Heart left ventricle (tissue), 13 donors: Measurements from ENCODE around the gene NTRK2.

ENCODE experiments used
- POLR2A ChIP-seq, 2 donors: fragments of 450-650 bp; IDR thresholded peaks; one replicate each; pipeline ENCODE4 v1.6.1; 2017; ENCODE audit warnings: antibody characterized with exemption in 2 of 2, mild to moderate bottlenecking in 2 of 2, moderate library complexity in 2 of 2
- TF ChIP-seq, protein P1 (sequence below), 12 donors: fragments of 200-600 bp; sonication (generic) in 4 of 12; IDR thresholded peaks; one replicate each; pipeline versions ENCODE4 v1.5.0 to v1.8.0; 2018 to 2022; ENCODE audit warnings: antibody characterized with exemption in 12 of 12, mild to moderate bottlenecking in 5 of 12
- donor health status: ischemic (EF 13 %, LVEDD 7.1; RV severe dilation, severe dysfunction).
- donor health status: DM: no; HTN: yes; CAD: no.
- donor health status: DM: no; HTN: no; CAD: no.
- donor health status: ischemic (EF 25% LVEDD 6.9; RV normal size, moderate dysfunction).
- donor health status: ischemic (EF 25% LVEDD 5.7; RV mildly dilated, moderate dysfunction).
- donor health status: ischemic (EF 35%, LVEDD 5.7; RV mildly dilated, moderate dysfunction).
- donor health status: nonischemic (EF 11% LVEDD 7.7; RV severe dilation, severe dysfunction).
- donor health status: DM: yes; HTN: yes; CAD: no.
- donor health status: PGD.
- donor health status: ischemic (EF 29% LVEDD 5.4; RV normal size, mild dysfunction).
- donor health status: nonischemic (EF 23%, LVEDD 6.1; RV moderate dilation, normal function).

DNA sequence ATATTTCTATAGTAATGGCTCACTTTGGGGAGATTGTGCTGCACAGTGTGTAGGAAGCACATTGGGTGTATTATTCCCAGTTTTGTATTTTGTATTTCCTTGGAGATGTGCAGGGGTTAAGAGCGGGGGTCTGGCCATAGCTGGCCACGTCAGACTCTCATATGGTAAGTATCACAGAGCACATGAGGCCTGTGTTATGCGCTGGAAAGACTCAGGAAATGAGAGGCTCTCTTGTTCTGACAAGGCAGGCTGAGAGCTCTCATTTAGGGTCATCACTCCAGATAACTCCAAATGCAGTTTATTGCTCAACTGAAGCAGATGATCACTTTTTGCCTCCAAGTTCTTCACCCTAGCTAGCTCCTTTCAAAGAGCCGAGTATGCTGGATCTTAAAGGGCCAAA, 205.7 kb downstream of the NTRK2 start:
- TF ChIP-seq, protein P1, sequence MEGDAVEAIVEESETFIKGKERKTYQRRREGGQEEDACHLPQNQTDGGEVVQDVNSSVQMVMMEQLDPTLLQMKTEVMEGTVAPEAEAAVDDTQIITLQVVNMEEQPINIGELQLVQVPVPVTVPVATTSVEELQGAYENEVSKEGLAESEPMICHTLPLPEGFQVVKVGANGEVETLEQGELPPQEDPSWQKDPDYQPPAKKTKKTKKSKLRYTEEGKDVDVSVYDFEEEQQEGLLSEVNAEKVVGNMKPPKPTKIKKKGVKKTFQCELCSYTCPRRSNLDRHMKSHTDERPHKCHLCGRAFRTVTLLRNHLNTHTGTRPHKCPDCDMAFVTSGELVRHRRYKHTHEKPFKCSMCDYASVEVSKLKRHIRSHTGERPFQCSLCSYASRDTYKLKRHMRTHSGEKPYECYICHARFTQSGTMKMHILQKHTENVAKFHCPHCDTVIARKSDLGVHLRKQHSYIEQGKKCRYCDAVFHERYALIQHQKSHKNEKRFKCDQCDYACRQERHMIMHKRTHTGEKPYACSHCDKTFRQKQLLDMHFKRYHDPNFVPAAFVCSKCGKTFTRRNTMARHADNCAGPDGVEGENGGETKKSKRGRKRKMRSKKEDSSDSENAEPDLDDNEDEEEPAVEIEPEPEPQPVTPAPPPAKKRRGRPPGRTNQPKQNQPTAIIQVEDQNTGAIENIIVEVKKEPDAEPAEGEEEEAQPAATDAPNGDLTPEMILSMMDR (IDR thresholded peaks at IDR 0.05) = no peak
- TF ChIP-seq POLR2A (IDR thresholded peaks at IDR 0.05) = no peak
